GM04503 (cell line): ENCODE results near the gene GNPTG.
A peak's percentile ranks its signal among the peaks of the same experiment; 100 is the strongest.

Experiments
- DNase-seq: peaks from one replicate; pipeline ENCODE4 v3.0.0-alpha.2; 2012; ENCODE audit warnings: low read depth

The GNPTG gene

GRCh38 chr16:1333854-1334700 lies 17.7 kb upstream of the GNPTG start:
- DNase-seq = no peak

GRCh38 chr16:1334739-1335138 lies 17.0 kb upstream of the GNPTG start:
- DNase-seq = no peak

- no peak for DNase-seq
These were observed 16.3 kb upstream of the GNPTG start for GRCh38 chr16:1335211-1335971.

- no peak for DNase-seq
These were observed 15.7 kb upstream of the GNPTG start for GRCh38 chr16:1335996-1336395.

- DNase-seq = no peak
These were observed 15.1 kb upstream of the GNPTG start for GRCh38 chr16:1336619-1337018.

- no peak for DNase-seq
These were observed 14.2 kb upstream of the GNPTG start for GRCh38 chr16:1337486-1337885.

- no peak for DNase-seq
These were observed 13.5 kb upstream of the GNPTG start for GRCh38 chr16:1338119-1338730.

- DNase-seq = no peak
These were observed 12.7 kb upstream of the GNPTG start for GRCh38 chr16:1338855-1339675.

GRCh38 chr16:1340730-1341494 lies 10.8 kb upstream of the GNPTG start:
- no peak for DNase-seq

- no peak for DNase-seq
These were observed 10.0 kb upstream of the GNPTG start for GRCh38 chr16:1341495-1342420.

- DNase-seq = peak; percentile 21
These were observed 9.0 kb upstream of the GNPTG start for GRCh38 chr16:1342526-1343427.

- no peak for DNase-seq
These were observed 8.1 kb upstream of the GNPTG start for GRCh38 chr16:1343428-1344242.

- DNase-seq = no peak
These were observed 7.2 kb upstream of the GNPTG start for GRCh38 chr16:1344499-1344898.

- DNase-seq = no peak
These were observed 6.6 kb upstream of the GNPTG start for GRCh38 chr16:1345087-1345486.

- no peak for DNase-seq
These were observed 5.9 kb upstream of the GNPTG start for GRCh38 chr16:1345651-1346421.

- no peak for DNase-seq
These were observed 5.1 kb upstream of the GNPTG start for GRCh38 chr16:1346422-1347285.
